ENCODE measurements around the gene PHLPP1.

DNA sequence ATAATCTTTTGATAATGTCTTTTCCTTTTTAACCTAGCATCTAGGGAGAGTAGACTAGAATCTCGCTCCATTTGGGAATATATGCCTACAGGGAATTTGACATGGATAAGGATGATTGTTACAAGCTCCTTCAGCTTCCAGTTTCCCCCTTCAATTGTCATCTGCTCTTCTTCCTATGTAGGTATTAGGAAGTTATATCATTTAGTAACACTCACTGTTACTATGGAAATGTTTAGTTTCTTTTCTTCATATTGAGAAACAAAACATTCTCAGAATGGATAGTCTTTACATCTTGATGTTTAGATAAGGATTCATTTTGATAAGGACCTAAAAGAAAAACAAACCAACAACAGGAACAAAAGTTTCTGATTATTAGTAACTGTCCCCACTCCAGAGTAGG is 127.6 kb downstream of the PHLPP1 start:
- no peak for TF ChIP-seq CTCF (IDR thresholded peaks at IDR 0.05)
- TF ChIP-seq POLR2A (IDR thresholded peaks at IDR 0.05) = no peak
